ENCODE data around the gene FGF2.
A peak's percentile ranks its signal among the peaks of the same experiment; 100 is the strongest.

GRCh38 chr4:122781486-122781885, 45.1 kb upstream of the FGF2 start:
- TF ChIP-seq POLR2AphosphoS5 (IDR thresholded peaks at IDR 0.05) (peak; percentile 11), POLR2A (IDR thresholded peaks at IDR 0.05) (no peak), CTCF (IDR thresholded peaks at IDR 0.05) (no peak)
